GM19468 (cell line): ENCODE results near the gene SGK2.
"Not testable (repeated sequence)": the region's sequence is repeated elsewhere in the genome, so short reads cannot be mapped to it uniquely, and the experiment has no call there.

Experiments used
- ATAC-seq: cut with Tn5 transposase; IDR thresholded peaks from one replicate; pipeline ENCODE4 v1.9.1; 2021; ENCODE audit warnings: mild to moderate bottlenecking, moderate library complexity, moderate number of reproducible peaks; ENCODE audit not compliant: unreplicated experiment; ENCODE audit errors: extremely low read depth

SGK2 gene

DNA sequence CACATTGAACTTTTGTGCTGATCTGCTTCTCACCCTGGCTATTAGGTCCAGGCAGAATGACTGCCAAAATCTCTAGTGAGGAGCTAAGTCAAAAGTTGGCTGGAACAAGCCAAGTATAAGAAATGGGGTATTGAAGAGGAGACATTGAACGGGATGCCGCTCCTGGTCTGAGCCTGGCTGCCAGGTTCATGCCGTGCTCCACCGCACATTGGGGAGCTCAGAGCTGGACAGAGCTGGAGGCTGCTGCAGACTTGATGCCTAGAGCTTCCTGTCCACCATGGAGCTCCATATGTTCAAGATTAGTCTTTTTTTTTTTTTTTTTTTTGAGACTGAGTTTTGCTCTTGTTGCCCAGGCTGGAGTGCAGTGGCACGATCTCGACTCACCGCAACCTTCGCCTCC lies 27.8 kb downstream of the SGK2 start:
- no peak for ATAC-seq

DNA sequence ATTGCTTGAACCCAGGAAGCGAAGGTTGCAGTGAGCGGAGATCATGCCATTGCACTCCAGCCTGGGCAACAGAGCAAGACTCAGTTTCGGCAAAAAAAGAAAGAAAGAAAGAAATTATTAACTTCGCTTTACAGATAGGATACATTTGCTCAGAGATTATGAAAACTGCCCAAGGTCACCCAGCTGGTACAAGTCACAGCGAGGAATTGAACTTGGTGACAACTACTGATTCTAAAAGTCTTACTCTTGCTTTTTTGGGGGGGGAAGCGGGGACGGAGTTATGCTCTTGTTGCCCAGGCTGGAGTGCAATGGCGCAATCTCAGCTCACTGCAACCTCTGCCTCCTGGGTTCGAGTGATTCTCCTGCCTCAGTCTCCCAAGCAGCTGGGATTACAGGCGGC lies 29.7 kb downstream of the SGK2 start:
- not testable (repeated sequence) for ATAC-seq

DNA sequence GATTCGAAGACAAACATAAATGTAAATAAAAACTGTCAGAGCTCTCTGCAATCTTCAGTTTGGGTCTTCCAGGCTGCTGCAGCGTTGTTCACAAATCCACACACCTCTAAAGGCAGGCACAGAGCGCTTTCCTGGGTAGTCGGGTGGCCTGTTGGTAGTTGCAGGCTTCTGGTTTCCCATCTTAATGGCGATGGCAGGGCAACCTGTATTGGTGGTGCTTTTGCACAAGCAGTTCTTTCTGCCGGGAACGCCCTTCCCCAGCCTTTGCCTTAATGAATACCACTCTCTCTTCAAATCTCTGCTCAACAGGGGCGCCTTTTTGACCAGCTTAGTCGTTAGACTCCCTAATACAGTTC lies 31.2 kb downstream of the SGK2 start:
- ATAC-seq = no peak

DNA sequence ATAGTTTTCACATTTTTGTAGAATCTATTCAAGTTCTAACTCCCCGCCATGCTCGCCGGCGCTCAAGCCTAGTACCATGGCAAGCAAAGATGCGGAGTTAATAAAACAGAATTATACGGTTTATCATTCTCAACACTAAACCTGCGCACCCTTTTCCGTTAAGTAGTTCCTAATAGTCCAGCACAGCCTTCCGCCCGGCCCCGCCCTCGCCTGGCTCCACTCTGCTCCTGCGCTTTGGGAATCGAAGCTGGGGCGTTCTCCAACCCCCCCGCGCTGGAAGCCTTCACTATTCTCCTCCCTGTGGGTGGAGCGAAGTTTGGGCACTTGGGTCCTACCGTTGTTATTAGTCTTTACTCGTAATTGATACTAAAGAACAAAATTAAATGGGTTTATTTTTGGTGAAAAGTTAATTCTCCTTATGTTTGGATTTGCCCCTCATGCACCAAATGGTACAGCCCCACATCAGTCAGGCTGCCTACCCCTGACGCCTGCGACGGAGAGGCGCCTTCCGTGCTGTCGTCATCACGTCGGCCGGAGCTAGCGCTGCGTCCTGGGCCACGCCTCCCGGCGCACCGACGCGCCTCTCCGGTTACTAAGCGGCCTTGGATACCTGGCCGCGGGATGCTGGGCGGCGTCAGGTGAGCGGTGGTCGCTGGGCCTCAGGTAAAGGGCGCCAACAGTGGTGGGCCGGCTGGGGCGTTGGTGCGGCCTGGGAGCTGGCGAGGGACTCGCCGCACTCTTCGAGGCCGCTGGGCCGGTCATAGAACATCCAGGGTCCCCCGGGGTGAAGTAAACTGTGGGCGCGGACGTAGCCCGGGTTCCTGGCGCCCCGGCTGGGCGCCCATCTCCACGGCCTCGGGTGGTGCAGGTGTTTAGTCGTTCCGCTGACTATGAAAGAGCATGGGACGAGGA lies 31.8 kb downstream of the SGK2 start, which contains the start of gene IFT52:
TSS of gene IFT52 (plus strand) at position 546 of the 912 bp plus-strand sequence. CDS start 3,762 bp downstream, outside the sequence.
- peak; percentile 97 for ATAC-seq

DNA sequence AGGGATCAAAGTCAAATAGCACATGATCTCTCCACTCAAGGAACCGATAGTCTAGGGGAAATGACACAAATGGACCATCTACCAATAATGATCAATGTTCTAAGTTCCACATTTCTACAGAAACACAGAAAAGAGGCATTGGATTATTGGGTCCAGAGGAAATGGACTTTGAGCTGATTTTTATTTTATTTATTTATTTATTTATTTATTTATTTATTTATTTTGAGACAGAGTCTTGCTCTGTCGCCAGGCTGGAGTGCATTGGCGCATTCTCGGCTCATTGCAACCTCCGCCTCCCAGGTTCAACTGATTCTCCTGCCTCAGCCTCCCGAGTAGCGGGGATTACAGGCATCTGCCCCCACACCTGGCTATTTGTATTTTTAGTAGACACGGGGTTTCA lies 43.1 kb downstream of the SGK2 start:
- not testable (repeated sequence) for ATAC-seq

DNA sequence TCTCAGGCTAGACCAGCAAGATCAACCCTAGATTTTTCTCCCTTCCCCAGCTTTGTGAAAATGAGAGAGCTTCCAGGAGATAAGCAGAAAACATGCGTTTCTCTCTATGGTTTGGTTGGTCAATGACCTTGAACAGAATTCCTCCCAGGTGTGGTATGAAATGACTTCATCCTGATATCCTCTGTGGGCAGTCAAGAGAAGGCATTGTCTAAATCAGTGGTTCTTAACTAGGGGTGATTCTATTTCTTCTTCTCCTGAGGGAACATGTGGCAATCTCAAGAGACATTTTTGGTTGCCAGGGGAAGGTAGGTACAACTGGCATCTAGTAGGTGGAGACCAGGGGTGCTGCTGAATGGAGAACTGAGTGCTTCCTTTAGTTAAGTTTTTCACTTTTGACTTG lies 44.3 kb downstream of the SGK2 start:
- ATAC-seq = no peak

DNA sequence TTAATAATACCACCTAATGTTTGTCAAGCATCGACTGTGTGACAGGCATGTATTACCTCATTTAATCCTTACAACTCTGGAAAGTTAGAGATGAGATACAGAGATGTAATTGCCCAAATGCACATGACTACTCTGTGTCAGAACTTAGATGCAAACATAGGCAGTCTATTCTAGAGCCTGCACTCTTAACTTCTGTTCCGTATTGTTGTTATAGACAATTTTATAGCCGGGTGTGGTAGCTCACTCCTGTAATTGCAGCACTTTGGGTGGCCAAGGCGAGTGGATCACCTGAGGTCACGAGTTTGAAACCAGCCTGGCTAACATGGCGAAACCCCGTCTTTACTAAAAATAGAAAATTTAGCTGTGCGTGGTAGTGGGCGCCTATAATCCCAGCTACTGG lies 46.9 kb downstream of the SGK2 start:
- no peak for ATAC-seq

DNA sequence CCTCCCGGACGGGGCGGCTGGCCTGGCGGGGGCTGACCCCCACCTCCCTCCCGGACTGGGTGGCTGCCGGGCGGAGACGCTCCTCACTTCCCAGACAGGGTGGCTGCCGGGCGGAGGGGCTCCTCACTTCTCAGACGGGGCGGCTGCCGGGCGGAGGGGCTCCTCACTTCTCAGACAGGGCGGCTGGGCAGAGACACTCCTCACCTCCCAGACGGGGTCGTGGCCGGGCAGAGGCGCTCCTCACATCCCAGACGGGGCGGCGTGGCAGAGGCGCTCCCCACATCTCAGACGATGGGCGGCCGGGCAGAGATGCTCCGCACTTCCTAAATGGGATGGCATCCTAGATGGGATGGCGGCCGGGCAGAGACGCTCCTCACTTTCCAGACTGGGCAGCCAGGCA lies 48.5 kb downstream of the SGK2 start:
- ATAC-seq = not testable (repeated sequence)

DNA sequence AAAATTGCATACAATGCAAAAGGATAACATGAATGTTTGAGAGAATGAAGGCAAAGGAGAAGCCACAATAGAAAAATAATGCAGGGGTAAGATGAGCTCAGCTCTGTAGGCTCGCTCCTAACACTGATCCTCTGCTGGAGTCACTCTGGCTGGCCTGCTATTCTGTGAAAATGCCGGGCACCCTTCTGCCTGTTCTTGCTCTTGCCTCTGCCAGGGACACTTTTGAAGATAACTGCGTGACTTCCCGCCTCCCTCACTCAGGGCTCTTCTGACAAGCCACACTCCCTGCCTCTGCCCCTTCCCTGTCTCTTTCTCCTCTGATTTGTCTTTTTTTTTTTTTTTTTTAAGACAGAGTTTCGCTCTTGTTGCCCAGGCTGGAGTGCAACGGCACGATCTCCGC lies 72.8 kb downstream of the SGK2 start:
- ATAC-seq = no peak
